Spleen (tissue), 11 donors: Measurements from ENCODE around the gene WNK2. TPM values are rescaled to one million over a fixed set of nuclear protein-coding genes. Genes with fewer than 3 reads are reported as not detected.
"Not testable (repeated sequence)": the region's sequence is repeated elsewhere in the genome, so short reads cannot be mapped to it uniquely, and the experiment has no call there.

Experiments used
- DNase-seq: peaks from one replicate; pipeline ENCODE4 v3.0.0-alpha.2; 2020
- H3K27ac ChIP-seq, 8 donors: fragments of 200-600 bp; sonication (generic) in 7 of 8; 1 replicate in 4 of 8; 2 replicates in 4 of 8; pipeline versions ENCODE4 v1.5.0 to v1.8.0; 2016 to 2021; ENCODE audit warnings: inconsistent platforms in 4 of 8, mild to moderate bottlenecking in 4 of 8, moderate library complexity in 1 of 8
- H3K27me3 ChIP-seq, 7 donors: fragments of 200-600 bp; sonication (generic) in 6 of 7; replicated peaks in 1 of 7; 1 replicate in 4 of 7; 2 replicates in 3 of 7; pipeline versions ENCODE4 v1.5.0 to v1.8.0; 2016 to 2021; ENCODE audit warnings: inconsistent platforms in 3 of 7, mild to moderate bottlenecking in 1 of 7
- H3K36me3 ChIP-seq, 6 donors: fragments of 200-600 bp; sonication (generic) in 5 of 6; 1 replicate in 4 of 6; 2 replicates in 2 of 6; pipeline versions ENCODE4 v1.5.0 to v1.8.0; 2016 to 2021; ENCODE audit warnings: inconsistent platforms in 2 of 6
- H3K4me1 ChIP-seq, 6 donors: fragments of 200-600 bp; sonication (generic) in 5 of 6; 1 replicate in 3 of 6; 2 replicates in 3 of 6; pipeline versions ENCODE4 v1.5.0 to v1.8.0; 2016 to 2021; ENCODE audit warnings: inconsistent platforms in 3 of 6
- H3K4me3 ChIP-seq, 8 donors: fragments of 200-600 bp; sonication (generic) in 7 of 8; 1 replicate in 4 of 8; 2 replicates in 4 of 8; pipeline versions ENCODE4 v1.5.0 to v1.8.0; 2016 to 2021; ENCODE audit warnings: inconsistent platforms in 4 of 8, mild to moderate bottlenecking in 4 of 8, moderate library complexity in 2 of 8
- H3K9me3 ChIP-seq, 8 donors: fragments of 200-600 bp; sonication (generic) in 7 of 8; 1 replicate in 4 of 8; 2 replicates in 4 of 8; pipeline versions ENCODE4 v1.5.0 to v1.8.0; 2016 to 2021; ENCODE audit warnings: inconsistent platforms in 4 of 8
- POLR2A ChIP-seq, 3 donors: fragments of 450-650 bp; IDR thresholded peaks; one replicate each; pipeline ENCODE4 v1.5.1; 2017; ENCODE audit warnings: antibody characterized with exemption in 3 of 3, mild to moderate bottlenecking in 1 of 3
- POLR2AphosphoS5 ChIP-seq, 3 donors: sonication (generic); formaldehyde crosslinking; IDR thresholded peaks; one replicate each; pipeline ENCODE4 v1.5.1; 2017; ENCODE audit warnings: antibody characterized with exemption in 3 of 3
- WGBS, 5 donors: extraction: QIAGEN DNeasy Blood & Tissue Kit in 3 of 5; methylation state at CpG; one replicate each; pipeline versions ENCODE4 v1.1.5 to v1.1.7; 2013 to 2018; 5-methylcytosine and 5-hydroxymethylcytosine counted together
- intact Hi-C: fragments of 100-400 bp; cut with DNase I; formaldehyde crosslinking; loops from one replicate; pipeline ENCODE4 v1.15.0; 2023; ENCODE audit warnings: low total_unique reads
- polyA plus RNA-seq, 3 donors: library from polyadenylated mRNA; stranded (reverse); fragments of 200-250 nt; gene quantifications; one replicate each; pipeline ENCODE4 v1.2.1, GENCODE V29; 2013
- total RNA-seq, 7 donors: library from RNA; depleted of rRNA in 3 of 7; stranded (reverse); fragments of >200 nt in 3 of 7; fragmentation: NEBNext Ultra II Directional in 4 of 7; extraction: Animal tissue kit (Norgen Biotek cat#: 25700) in 4 of 7; gene quantifications; one replicate each; pipeline versions ENCODE4 v1.1.0 to v1.2.1, GENCODE V29; 2016 to 2021
- TF ChIP-seq, protein P1 (sequence below), 11 experiments: fragments of 200-600 bp in 7 of 11; fragments of 450-650 bp in 4 of 11; sonication (generic) in 4 of 11; IDR thresholded peaks in 8 of 11; conservative IDR thresholded peaks in 3 of 11; 1 replicate in 7 of 11; 2 replicates in 4 of 11; pipeline versions ENCODE4 v1.4.0 to v1.8.0; 2016 to 2021; ENCODE audit warnings: antibody characterized with exemption in 11 of 11, inconsistent platforms in 4 of 11, mild to moderate bottlenecking in 1 of 11
- donor health status: healthy with polysubstance abuse.
- donor health status: DM: no; HTN: no; CAD: no; lungs with moderate emphysema.
- donor health status: DM: no; HTN: no; CAD: no.
- donor health status: Bipolar disorder and iron deficiency.
- donor health status: healthy.
- donor health status: DM: no; HTN: no; CAD: no.
- donor health status: DM: yes; HTN: yes; CAD: no.

Gene WNK2
- total and polyA plus RNA-seq, 10 donors: 1.8 to 20.0 (median 7.3) TPM

DNA sequence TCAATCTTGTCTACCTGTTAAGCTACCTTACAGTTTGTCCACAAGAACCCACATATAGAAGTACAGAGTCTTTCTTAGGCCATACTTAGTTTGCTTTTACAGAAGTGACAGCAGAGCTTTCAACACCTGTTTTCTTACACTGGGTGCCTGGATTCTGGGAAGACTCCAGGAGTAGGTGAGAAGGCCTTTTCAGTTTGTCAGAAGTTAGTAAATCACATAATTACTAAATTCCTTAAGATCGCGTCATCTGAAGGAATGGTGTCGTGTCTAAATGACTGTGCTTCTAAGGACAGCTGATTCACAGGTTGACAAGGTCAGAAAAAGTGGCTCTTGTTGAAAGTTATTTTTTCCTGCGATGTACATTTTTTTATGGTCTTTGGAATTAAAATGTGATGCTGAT, 170.5 kb downstream of the WNK2 start:
- no peak for DNase-seq
- peaks cover 0 to 5% (median under 1%) of the 10 kb centered on the region in 8 donors for H3K9me3 ChIP-seq
- no peak overlapping the region for H3K4me3 ChIP-seq
- 92 to 95% (median 95%) methylated on average over 4 of the region's 4 CpGs for WGBS, 5 donors
- no peaks in the 10 kb centered on the region for H3K4me1 ChIP-seq
- no peak for TF ChIP-seq POLR2AphosphoS5 (IDR thresholded peaks at IDR 0.05)
- TF ChIP-seq POLR2A (IDR thresholded peaks at IDR 0.05): no peak
- TF ChIP-seq, protein P1, sequence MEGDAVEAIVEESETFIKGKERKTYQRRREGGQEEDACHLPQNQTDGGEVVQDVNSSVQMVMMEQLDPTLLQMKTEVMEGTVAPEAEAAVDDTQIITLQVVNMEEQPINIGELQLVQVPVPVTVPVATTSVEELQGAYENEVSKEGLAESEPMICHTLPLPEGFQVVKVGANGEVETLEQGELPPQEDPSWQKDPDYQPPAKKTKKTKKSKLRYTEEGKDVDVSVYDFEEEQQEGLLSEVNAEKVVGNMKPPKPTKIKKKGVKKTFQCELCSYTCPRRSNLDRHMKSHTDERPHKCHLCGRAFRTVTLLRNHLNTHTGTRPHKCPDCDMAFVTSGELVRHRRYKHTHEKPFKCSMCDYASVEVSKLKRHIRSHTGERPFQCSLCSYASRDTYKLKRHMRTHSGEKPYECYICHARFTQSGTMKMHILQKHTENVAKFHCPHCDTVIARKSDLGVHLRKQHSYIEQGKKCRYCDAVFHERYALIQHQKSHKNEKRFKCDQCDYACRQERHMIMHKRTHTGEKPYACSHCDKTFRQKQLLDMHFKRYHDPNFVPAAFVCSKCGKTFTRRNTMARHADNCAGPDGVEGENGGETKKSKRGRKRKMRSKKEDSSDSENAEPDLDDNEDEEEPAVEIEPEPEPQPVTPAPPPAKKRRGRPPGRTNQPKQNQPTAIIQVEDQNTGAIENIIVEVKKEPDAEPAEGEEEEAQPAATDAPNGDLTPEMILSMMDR (IDR thresholded peaks at IDR 0.05 in 8 of 11, conservative IDR thresholded peaks at IDR 0.05 in 3 of 11): no peak
- intact Hi-C loops: no loop called here
- no peaks in the 10 kb centered on the region for H3K27me3 ChIP-seq
- no peak overlapping the region for H3K27ac ChIP-seq
- no peaks in the 10 kb centered on the region for H3K36me3 ChIP-seq

DNA sequence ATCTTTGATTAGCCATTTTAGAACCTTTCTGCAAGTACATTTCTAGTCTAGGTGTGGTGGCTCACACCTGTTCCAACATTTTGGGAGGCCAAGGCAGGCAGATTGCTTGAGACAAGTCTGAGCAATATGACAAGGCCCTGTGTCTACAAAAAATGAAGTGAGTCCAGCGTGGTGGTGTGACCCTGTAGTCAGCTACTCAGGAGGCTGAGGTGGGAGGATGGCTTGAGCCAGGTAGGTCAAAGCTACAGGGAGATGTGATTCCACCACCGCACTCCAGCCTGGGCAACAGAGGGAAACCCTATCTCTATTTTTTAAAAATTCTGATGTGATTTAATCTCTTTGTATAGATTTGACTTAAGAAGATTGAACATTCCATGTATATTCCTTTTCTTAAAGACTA, 171.9 kb downstream of the WNK2 start:
- Histone ChIP-seq H3K4me3 (no peak overlapping the region), H3K36me3 (no peaks in the 10 kb centered on the region), H3K9me3 (peaks cover 0 to 19% (median 14%) of the 10 kb centered on the region in 8 donors), H3K4me1 (no peaks in the 10 kb centered on the region), H3K27me3 (no peaks in the 10 kb centered on the region), H3K27ac (no peak overlapping the region)
- WGBS, 5 donors: 82 to 95% (median 91%) methylated on average over 2 of the region's 2 CpGs
- TF ChIP-seq, protein P1 (IDR thresholded peaks at IDR 0.05 in 8 of 11, conservative IDR thresholded peaks at IDR 0.05 in 3 of 11): no peak
- TF ChIP-seq POLR2A (IDR thresholded peaks at IDR 0.05) (no peak), POLR2AphosphoS5 (IDR thresholded peaks at IDR 0.05) (no peak)
- intact Hi-C loops: no loop called here
- no peak for DNase-seq

DNA sequence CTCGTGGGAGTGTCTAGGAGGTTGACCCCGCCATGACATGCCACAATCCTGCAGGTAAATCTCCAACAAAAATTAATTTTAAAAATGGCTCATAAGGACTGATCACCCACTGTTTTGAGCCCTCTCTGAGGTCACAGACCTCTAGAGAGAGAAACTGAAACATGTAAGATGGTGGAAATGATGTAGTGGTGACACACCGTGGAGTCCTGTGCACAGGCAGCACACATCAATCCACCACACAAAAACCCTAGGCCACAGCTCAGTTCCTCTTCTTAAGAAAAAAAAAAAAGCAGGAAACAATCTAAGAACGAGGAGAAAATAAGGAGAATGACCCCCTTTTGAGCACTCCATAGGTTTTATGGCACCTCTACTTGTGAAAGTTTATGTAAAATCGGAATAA, 173.7 kb downstream of the WNK2 start:
- H3K4me1 ChIP-seq: no peaks in the 10 kb centered on the region
- H3K36me3 ChIP-seq: no peaks in the 10 kb centered on the region
- H3K9me3 ChIP-seq: peaks cover 6 to 37% (median 32%) of the 10 kb centered on the region in 8 donors
- DNase-seq: no peak
- H3K27ac ChIP-seq: no peak overlapping the region
- intact Hi-C loops: no loop called here
- WGBS, 5 donors: 51 to 65% (median 61%) methylated on average over 5 of the region's 5 CpGs
- no peak overlapping the region for H3K4me3 ChIP-seq
- TF ChIP-seq POLR2A (IDR thresholded peaks at IDR 0.05): no peak
- TF ChIP-seq, protein P1 (IDR thresholded peaks at IDR 0.05 in 8 of 11, conservative IDR thresholded peaks at IDR 0.05 in 3 of 11): no peak
- no peak for TF ChIP-seq POLR2AphosphoS5 (IDR thresholded peaks at IDR 0.05)
- H3K27me3 ChIP-seq: no peaks in the 10 kb centered on the region

DNA sequence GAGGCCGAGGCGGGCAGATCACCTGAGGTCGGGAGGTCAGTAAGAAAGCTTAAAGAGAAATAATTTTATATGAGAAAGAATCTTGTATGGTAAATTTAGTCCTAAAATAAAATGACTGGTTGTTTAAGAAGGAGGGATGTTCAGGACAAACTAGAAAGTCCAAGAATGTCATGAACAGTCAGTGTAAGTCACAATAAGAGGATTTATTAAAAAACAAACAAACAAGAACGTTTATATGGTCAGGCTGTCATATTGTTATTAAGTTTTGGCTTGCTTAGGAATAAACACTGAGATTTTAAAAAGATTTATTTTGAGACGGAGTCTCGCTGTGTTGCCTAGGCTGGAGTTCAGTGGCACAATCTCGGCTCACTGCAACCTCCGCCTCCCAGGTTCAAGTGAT, 176.0 kb downstream of the WNK2 start:
- H3K4me1 ChIP-seq, DNase-seq, H3K36me3 ChIP-seq, H3K27me3 ChIP-seq, intact Hi-C loops, H3K27ac ChIP-seq, H3K4me3 ChIP-seq: not testable (repeated sequence)
- H3K9me3 ChIP-seq: peaks cover 6 to 43% (median 34%) of the 10 kb centered on the region in 8 donors
- 78 to 96% (median 89%) methylated on average over 8 of the region's 8 CpGs for WGBS, 5 donors

DNA sequence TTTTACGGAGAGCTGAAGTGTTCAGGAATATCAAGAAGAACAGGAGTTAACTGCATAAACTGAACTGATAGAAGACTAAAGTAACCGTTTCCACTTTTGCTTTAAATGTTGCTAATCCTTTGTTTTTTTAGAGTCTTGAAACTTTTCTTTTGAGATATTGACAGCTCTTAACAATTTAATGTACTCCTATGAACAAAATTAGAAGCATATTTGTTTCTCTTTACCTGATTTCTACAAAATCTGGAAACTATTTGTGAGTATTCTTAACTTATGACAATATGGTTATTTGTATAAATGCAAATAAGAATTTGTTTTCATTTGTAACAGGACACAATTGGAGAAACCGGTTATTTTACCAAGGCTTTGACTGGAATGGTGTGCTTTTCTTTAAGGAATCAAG, 178.1 kb downstream of the WNK2 start:
- peaks cover 6 to 43% (median 34%) of the 10 kb centered on the region in 8 donors for H3K9me3 ChIP-seq
- H3K27me3 ChIP-seq: no peaks in the 10 kb centered on the region
- no peak for TF ChIP-seq POLR2A (IDR thresholded peaks at IDR 0.05)
- TF ChIP-seq, protein P1 (IDR thresholded peaks at IDR 0.05 in 8 of 11, conservative IDR thresholded peaks at IDR 0.05 in 3 of 11): no peak
- TF ChIP-seq POLR2AphosphoS5 (IDR thresholded peaks at IDR 0.05): no peak
- H3K36me3 ChIP-seq: no peaks in the 10 kb centered on the region
- DNase-seq: no peak
- intact Hi-C loops: no loop called here
- WGBS, 5 donors: 63 to 66% (median 64%) methylated on average over 3 of the region's 3 CpGs
- H3K4me3 ChIP-seq: no peak overlapping the region
- H3K4me1 ChIP-seq: no peaks in the 10 kb centered on the region
- H3K27ac ChIP-seq: no peak overlapping the region
